ENCODE measurements around the gene UBE2D2.

GRCh38 chr5:139676406-139676805 is 115.3 kb downstream of the UBE2D2 start:
- TF ChIP-seq EZH2phosphoT487 (IDR thresholded peaks at IDR 0.05; ENCODE audit: insufficient read depth, low read depth) = no peak
- TF ChIP-seq EZH2 (IDR thresholded peaks at IDR 0.05; ENCODE audit: insufficient read depth, poor library complexity, severe bottlenecking) = no peak

Measured in GM23248 (cell line).